Femur (tissue), 1 donor: ENCODE data around the gene ZNG1C.
"Not testable (repeated sequence)": the region's sequence is repeated elsewhere in the genome, so short reads cannot be mapped to it uniquely, and the experiment has no call there.

Source experiments
- DNase-seq: peaks from one replicate; pipeline ENCODE4 v3.0.0-alpha.2; 2017

ZNG1C gene

DNA sequence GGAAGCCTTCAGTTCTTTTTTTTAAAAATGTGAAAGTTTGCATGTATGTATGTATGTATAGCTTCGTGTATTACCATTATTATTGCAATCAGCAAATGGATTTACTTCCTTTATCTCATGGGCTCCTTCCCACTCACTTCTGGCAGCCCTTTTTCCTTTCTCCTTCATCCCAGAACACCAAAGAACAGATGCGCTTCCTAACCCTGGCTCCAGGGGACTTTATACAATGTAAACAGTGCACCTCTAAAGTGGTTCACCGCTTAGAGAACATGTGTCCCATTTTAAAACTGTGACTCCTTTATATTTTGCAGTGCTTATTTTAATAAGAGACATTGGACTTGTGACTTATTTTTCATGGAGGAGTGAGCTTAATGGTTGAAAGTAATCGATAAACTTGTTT, 101.5 kb downstream of the ZNG1C start:
- DNase-seq = not testable (repeated sequence)

GRCh38 chr9:68343992-68344391, 102.2 kb downstream of the ZNG1C start:
- not testable (repeated sequence) for DNase-seq
